ENCODE data around the gene ADGRD1.

DNA sequence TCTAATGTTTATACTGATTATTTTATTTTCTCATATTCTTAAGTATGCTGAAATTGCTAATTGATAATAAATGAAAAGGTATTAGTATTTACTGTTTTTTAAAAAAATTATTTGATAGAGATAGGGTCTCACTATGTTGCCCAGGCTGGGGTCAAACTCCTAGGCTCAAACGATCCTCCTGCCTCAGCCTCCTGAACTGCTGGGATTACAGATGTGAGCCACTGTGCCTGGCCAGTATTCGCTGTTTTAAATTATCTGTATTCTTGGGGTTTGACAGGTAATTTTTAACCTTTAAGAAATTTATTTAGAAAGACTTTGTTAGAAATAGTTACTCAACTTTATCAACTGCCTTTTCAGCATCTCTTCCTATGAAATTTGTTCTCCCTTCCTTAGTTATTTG lies 49.6 kb upstream of the ADGRD1 start:
- TF ChIP-seq REST (IDR thresholded peaks at IDR 0.05; ENCODE audit: insufficient read depth in 1 of 2, low read depth in 2 of 2, low read length in 2 of 2) (no peak), POLR2AphosphoS5 (IDR thresholded peaks at IDR 0.05; ENCODE audit: low read depth, low read length) (no peak), TAF1 (IDR thresholded peaks at IDR 0.05; ENCODE audit: borderline replicate concordance, insufficient read depth, low read length) (no peak), SIN3A (IDR thresholded peaks at IDR 0.05; ENCODE audit: borderline replicate concordance, insufficient read depth, low read length) (no peak)

Data from PFSK-1 (cell line).